Spleen (tissue), 7 donors: Measurements from ENCODE around the gene TMEM184A.

Experiments used
- POLR2A ChIP-seq, 3 donors: fragments of 450-650 bp; IDR thresholded peaks; one replicate each; pipeline ENCODE4 v1.5.1; 2017; ENCODE audit warnings: antibody characterized with exemption in 3 of 3, mild to moderate bottlenecking in 1 of 3
- POLR2AphosphoS5 ChIP-seq, 3 donors: sonication (generic); formaldehyde crosslinking; IDR thresholded peaks; one replicate each; pipeline ENCODE4 v1.5.1; 2017; ENCODE audit warnings: antibody characterized with exemption in 3 of 3
- TF ChIP-seq, protein P1 (sequence below), 11 experiments: fragments of 200-600 bp in 7 of 11; fragments of 450-650 bp in 4 of 11; sonication (generic) in 4 of 11; IDR thresholded peaks in 8 of 11; conservative IDR thresholded peaks in 3 of 11; 1 replicate in 7 of 11; 2 replicates in 4 of 11; pipeline versions ENCODE4 v1.4.0 to v1.8.0; 2016 to 2021; ENCODE audit warnings: antibody characterized with exemption in 11 of 11, inconsistent platforms in 4 of 11, mild to moderate bottlenecking in 1 of 11
- donor health status: DM: no; HTN: no; CAD: no; lungs with moderate emphysema.
- donor health status: DM: no; HTN: no; CAD: no.
- donor health status: DM: no; HTN: no; CAD: no.

GRCh38 chr7:1525409-1525808, 30.6 kb downstream of the TMEM184A start:
- TF ChIP-seq POLR2A (IDR thresholded peaks at IDR 0.05) (no peak), POLR2AphosphoS5 (IDR thresholded peaks at IDR 0.05) (no peak)
- TF ChIP-seq, protein P1, sequence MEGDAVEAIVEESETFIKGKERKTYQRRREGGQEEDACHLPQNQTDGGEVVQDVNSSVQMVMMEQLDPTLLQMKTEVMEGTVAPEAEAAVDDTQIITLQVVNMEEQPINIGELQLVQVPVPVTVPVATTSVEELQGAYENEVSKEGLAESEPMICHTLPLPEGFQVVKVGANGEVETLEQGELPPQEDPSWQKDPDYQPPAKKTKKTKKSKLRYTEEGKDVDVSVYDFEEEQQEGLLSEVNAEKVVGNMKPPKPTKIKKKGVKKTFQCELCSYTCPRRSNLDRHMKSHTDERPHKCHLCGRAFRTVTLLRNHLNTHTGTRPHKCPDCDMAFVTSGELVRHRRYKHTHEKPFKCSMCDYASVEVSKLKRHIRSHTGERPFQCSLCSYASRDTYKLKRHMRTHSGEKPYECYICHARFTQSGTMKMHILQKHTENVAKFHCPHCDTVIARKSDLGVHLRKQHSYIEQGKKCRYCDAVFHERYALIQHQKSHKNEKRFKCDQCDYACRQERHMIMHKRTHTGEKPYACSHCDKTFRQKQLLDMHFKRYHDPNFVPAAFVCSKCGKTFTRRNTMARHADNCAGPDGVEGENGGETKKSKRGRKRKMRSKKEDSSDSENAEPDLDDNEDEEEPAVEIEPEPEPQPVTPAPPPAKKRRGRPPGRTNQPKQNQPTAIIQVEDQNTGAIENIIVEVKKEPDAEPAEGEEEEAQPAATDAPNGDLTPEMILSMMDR (IDR thresholded peaks at IDR 0.05 in 8 of 11, conservative IDR thresholded peaks at IDR 0.05 in 3 of 11): no peak
